ENCODE data around the gene SFMBT1. TPM values are rescaled to one million over a fixed set of nuclear protein-coding genes. Genes with fewer than 3 reads are reported as not detected.

The SFMBT1 gene
- polyA plus RNA-seq, 1 of the 3 experiments (the other 2 are of a cell fraction): 0.72 TPM

- Histone ChIP-seq H4K20me1 (ENCODE audit: insufficient read depth) (no peaks in the 10 kb centered on the region), H3K79me2 (ENCODE audit: insufficient read depth) (no peaks in the 10 kb centered on the region), H3K36me3 (replicated peaks in 1 of 2; ENCODE audit: control insufficient read depth in 1 of 2, insufficient read depth in 2 of 2, low read length in 1 of 2) (peaks cover 7 to 37% of the 10 kb centered on the region in 2 experiments), H3K4me2 (no peak overlapping the region), H2AFZ (ENCODE audit: low read depth) (no peak overlapping the region), H3K27me3 (ENCODE audit: insufficient read depth) (no peaks in the 10 kb centered on the region), H3K9ac (no peak overlapping the region), H3K9me3 (no peaks in the 10 kb centered on the region), H3K4me1 (ENCODE audit: control insufficient read depth in 1 of 2, insufficient read depth in 2 of 2, low read depth in 1 of 2, low read length in 1 of 2) (no peaks in the 10 kb centered on the region; a peak in 1 of 4 replicates), H3K27ac (ENCODE audit: low read depth in 2 of 2, low read length in 1 of 2) (no peak overlapping the region), H3F3A (replicated peaks; ENCODE audit: insufficient read depth) (no peaks in the 10 kb centered on the region), H3K4me3 (ENCODE audit: low read depth in 2 of 2, low read length in 1 of 2) (no peak overlapping the region), H3K9me2 (no peaks in the 10 kb centered on the region)
- WGBS (ENCODE audit: low lambda C conversion rate): 98% methylated on average over 10 of the region's 11 CpGs
- DNase-seq: no peak
- POLR2A ChIA-PET: no interaction called here
- TF ChIP-seq SMC3 (IDR thresholded peaks at IDR 0.05; ENCODE audit: low read depth, low read length) (no peak), CHD2 (IDR thresholded peaks at IDR 0.05; ENCODE audit: low read length, partially characterized antibody) (no peak), RAD21 (IDR thresholded peaks at IDR 0.05; ENCODE audit: low read length) (no peak), ELF1 (IDR thresholded peaks at IDR 0.05) (no peak), CTCF (IDR thresholded peaks at IDR 0.05) (no peak), NFIC (IDR thresholded peaks at IDR 0.05; ENCODE audit: borderline replicate concordance) (no peak), PBX3 (IDR thresholded peaks at IDR 0.05) (no peak)
- CTCF ChIA-PET: no interaction called here
Measured at GRCh38 chr3:53092216-53092615, 46.3 kb upstream of the SFMBT1 start.

- no peak for DNase-seq
- H3F3A ChIP-seq (replicated peaks; ENCODE audit: insufficient read depth): no peaks in the 10 kb centered on the region
- H3K9me3 ChIP-seq: no peaks in the 10 kb centered on the region
- no peaks in the 10 kb centered on the region; a peak in 1 of 4 replicates for H3K4me1 ChIP-seq (ENCODE audit: control insufficient read depth in 1 of 2, insufficient read depth in 2 of 2, low read depth in 1 of 2, low read length in 1 of 2)
- H3K79me2 ChIP-seq (ENCODE audit: insufficient read depth): no peaks in the 10 kb centered on the region
- TF ChIP-seq FOSL2 (IDR thresholded peaks at IDR 0.05; ENCODE audit: borderline replicate concordance, low read depth) (no peak), EP300 (IDR thresholded peaks at IDR 0.05; ENCODE audit: borderline replicate concordance in 1 of 2, low read depth in 1 of 2, low read length in 1 of 2) (no peak), ELF1 (IDR thresholded peaks at IDR 0.05) (no peak), GABPA (IDR thresholded peaks at IDR 0.05; ENCODE audit: low read depth) (no peak), PBX3 (IDR thresholded peaks at IDR 0.05) (no peak), MEF2A (IDR thresholded peaks at IDR 0.05; ENCODE audit: borderline replicate concordance, low read depth) (no peak), RXRA (IDR thresholded peaks at IDR 0.05; ENCODE audit: borderline replicate concordance, low read depth) (no peak), EZH2phosphoT487 (IDR thresholded peaks at IDR 0.05; ENCODE audit: borderline replicate concordance, low read depth) (no peak), MAX (IDR thresholded peaks at IDR 0.05; ENCODE audit: low read depth) (no peak), CHD2 (IDR thresholded peaks at IDR 0.05; ENCODE audit: low read length, partially characterized antibody) (no peak), TEAD4 (IDR thresholded peaks at IDR 0.05; ENCODE audit: borderline replicate concordance, insufficient read depth) (no peak), NFIC (IDR thresholded peaks at IDR 0.05; ENCODE audit: borderline replicate concordance) (no peak), USF1 (IDR thresholded peaks at IDR 0.05; ENCODE audit: borderline replicate concordance, low read depth) (no peak), GATA2 (CRISPR knock-in tag; IDR thresholded peaks at IDR 0.05) (no peak)
- H3K9me2 ChIP-seq: no peaks in the 10 kb centered on the region
- peaks cover 7 to 37% of the 10 kb centered on the region in 2 experiments for H3K36me3 ChIP-seq (replicated peaks in 1 of 2; ENCODE audit: control insufficient read depth in 1 of 2, insufficient read depth in 2 of 2, low read length in 1 of 2)
- no peak overlapping the region for H3K9ac ChIP-seq
- no peak overlapping the region for H3K27ac ChIP-seq (ENCODE audit: low read depth in 2 of 2, low read length in 1 of 2)
- no peak overlapping the region for H3K4me2 ChIP-seq
- H3K4me3 ChIP-seq (ENCODE audit: low read depth in 2 of 2, low read length in 1 of 2): no peak overlapping the region
- POLR2A ChIA-PET: no interaction called here
- WGBS (ENCODE audit: low lambda C conversion rate): 98% methylated on average over 5 of the region's 5 CpGs
- no peaks in the 10 kb centered on the region for H3K27me3 ChIP-seq (ENCODE audit: insufficient read depth)
- CTCF ChIA-PET: no interaction called here
- H2AFZ ChIP-seq (ENCODE audit: low read depth): no peak overlapping the region
- H4K20me1 ChIP-seq (ENCODE audit: insufficient read depth): no peaks in the 10 kb centered on the region
Measured at GRCh38 chr3:53091011-53091410, 45.1 kb upstream of the SFMBT1 start.
